Calu3 (cell line): ENCODE data around the gene F5. TPM values are rescaled to one million over a fixed set of nuclear protein-coding genes. Genes with fewer than 3 reads are reported as not detected.

Experiments used
- BruUV-seq: library from RNA; stranded (reverse); fragments of 400-500 nt; replicated peaks from 2 replicates; lab custom pipeline; 2021; lab: Mats Ljungman, UMichigan
- CTCF ChIA-PET: fragments of 300-600 bp; sonication (Branson Sonifier 250); formaldehyde crosslinking; loops from one replicate; lab custom pipeline; 2022; ENCODE audit warnings: antibody characterized with exemption; lab: Charles Lee
- DNase-seq: peaks from one replicate; pipeline ENCODE4 v3.0.0; 2022
- H3K27ac Mint-ChIP-seq: one replicate; pipeline ENCODE4 v1.8.0; 2022; ENCODE audit warnings: mixed read lengths; ENCODE audit not compliant: unreplicated experiment
- H3K27me3 Mint-ChIP-seq: one replicate; pipeline ENCODE4 v1.8.0; 2022; ENCODE audit warnings: mixed read lengths; ENCODE audit not compliant: unreplicated experiment
- H3K36me3 Mint-ChIP-seq: one replicate; pipeline ENCODE4 v1.8.0; 2022; ENCODE audit warnings: mild to moderate bottlenecking, moderate library complexity, mixed read lengths; ENCODE audit not compliant: insufficient read depth, unreplicated experiment
- H3K4me1 Mint-ChIP-seq: one replicate; pipeline ENCODE4 v1.8.0; 2022; ENCODE audit warnings: mild to moderate bottlenecking, low read depth, mixed read lengths; ENCODE audit not compliant: unreplicated experiment
- H3K4me3 Mint-ChIP-seq: one replicate; pipeline ENCODE4 v1.8.0; 2022; ENCODE audit warnings: mild to moderate bottlenecking, low read depth, moderate library complexity, mixed read lengths; ENCODE audit not compliant: unreplicated experiment
- H3K9me3 Mint-ChIP-seq: one replicate; pipeline ENCODE4 v1.8.0; 2022; ENCODE audit warnings: low read depth, mixed read lengths; ENCODE audit not compliant: unreplicated experiment
- CTCF ChIP-seq: fragments of 200-600 bp; IDR thresholded peaks from one replicate; pipeline ENCODE4 v1.8.0; 2022; ENCODE audit warnings: antibody characterized with exemption; ENCODE audit not compliant: unreplicated experiment
- intact Hi-C: fragments of 100-400 bp; cut with micrococcal nuclease; formaldehyde crosslinking; loops from one replicate; pipeline ENCODE4 v1.10.0; 2022; ENCODE audit not compliant: unreplicated experiment
- total RNA-seq: library from RNA; stranded (reverse); gene quantifications from 2 replicates; pipeline ENCODE4 v1.2.3, GENCODE V29; 2022

The F5 gene
- total RNA-seq, 1 experiment from 2014 or later: 8.1 TPM

GRCh38 chr1:169472738-169473137, 113.5 kb downstream of the F5 start:
- BruUV-seq: no TSS peak
- intact Hi-C loops: no loop called here

GRCh38 chr1:169468982-169469381, 117.3 kb downstream of the F5 start:
- no peaks in the 10 kb centered on the region for H3K4me1 Mint-ChIP-seq
- H3K36me3 Mint-ChIP-seq: peaks cover 26% of the 10 kb centered on the region
- no TSS peak for BruUV-seq
- DNase-seq: no peak
- no peak overlapping the region for H3K27ac Mint-ChIP-seq
- no peaks in the 10 kb centered on the region for H3K9me3 Mint-ChIP-seq
- no peak overlapping the region for H3K4me3 Mint-ChIP-seq
- TF ChIP-seq CTCF: no peak
- no peaks in the 10 kb centered on the region for H3K27me3 Mint-ChIP-seq
- CTCF ChIA-PET: interaction anchor here (1.2 kb wide), 1 partner anchor 77 kb away, joined by 3 read pairs; no protein-coding TSS in a partner anchor
- intact Hi-C loops: loop anchor here (10.0 kb wide), 2 partner anchors 226 to 336 kb away; no protein-coding TSS in a partner anchor

More at GRCh38 chr1:169472738-169473137, 113.5 kb downstream of the F5 start:
- CTCF ChIA-PET: interaction anchor here (0.6 to 1.5 kb wide), 4 partner anchors 13 to 222 kb away, joined by 3 to 5 read pairs (median 4); partner anchors contain the start of gene SLC19A2
- Mint-ChIP-seq H3K4me3 (no peak overlapping the region), H3K27me3 (no peaks in the 10 kb centered on the region), H3K9me3 (no peaks in the 10 kb centered on the region), H3K36me3 (peaks cover 25% of the 10 kb centered on the region), H3K4me1 (no peaks in the 10 kb centered on the region), H3K27ac (no peak overlapping the region)
- TF ChIP-seq CTCF: no peak
- no peak for DNase-seq

GRCh38 chr1:169466259-169467230, 119.7 kb downstream of the F5 start:
- BruUV-seq: no TSS peak
- intact Hi-C loops: loop anchor here (1.0 to 10.0 kb wide), 5 partner anchors 63 to 338 kb away; no protein-coding TSS in a partner anchor
- no peaks in the 10 kb centered on the region for H3K27me3 Mint-ChIP-seq
- H3K27ac Mint-ChIP-seq: no peak overlapping the region
- H3K4me1 Mint-ChIP-seq: peaks cover 2% of the 10 kb centered on the region
- DNase-seq: peak; percentile 56
- TF ChIP-seq CTCF: peak; percentile 59
- no peak overlapping the region for H3K4me3 Mint-ChIP-seq
- peaks cover 20% of the 10 kb centered on the region for H3K36me3 Mint-ChIP-seq
- no peaks in the 10 kb centered on the region for H3K9me3 Mint-ChIP-seq
- CTCF ChIA-PET: interaction anchor here (0.6 to 1.1 kb wide), 4 partner anchors 12 to 98 kb away, joined by 3 to 10 read pairs (median 5); no protein-coding TSS in a partner anchor

- H3K4me1 Mint-ChIP-seq: peaks cover 12% of the 10 kb centered on the region
- CTCF ChIA-PET: no interaction called here
Measured at GRCh38 chr1:169465281-169465680, 121.0 kb downstream of the F5 start.

More at GRCh38 chr1:169465281-169465680, 121.0 kb downstream of the F5 start:
- no peak overlapping the region for H3K27ac Mint-ChIP-seq
- no peak overlapping the region for H3K4me3 Mint-ChIP-seq
- no peak for TF ChIP-seq CTCF
- intact Hi-C loops: loop anchor here (10.0 kb wide), 2 partner anchors 230 to 340 kb away; no protein-coding TSS in a partner anchor
- no TSS peak for BruUV-seq
- no peaks in the 10 kb centered on the region for H3K9me3 Mint-ChIP-seq
- no peak for DNase-seq
- peaks cover 23% of the 10 kb centered on the region for H3K36me3 Mint-ChIP-seq
- no peaks in the 10 kb centered on the region for H3K27me3 Mint-ChIP-seq

Other genes starting within 250 kb of the F5 start
- 25.2 and 33.2 TPM in 2 replicates for gene NME7, start 218.7 kb downstream of the F5 start, total RNA-seq
- gene BLZF1, start 218.3 kb downstream of the F5 start, total RNA-seq: 45.7 and 55.5 TPM in 2 replicates
- 0.64 and 0.71 TPM in 2 replicates for gene CCDC181, start 159.0 kb downstream of the F5 start, total RNA-seq
- gene SLC19A2, start 100.5 kb downstream of the F5 start, total RNA-seq: 22.0 and 24.2 TPM in 2 replicates
- 0.47 TPM in 1 of 2 replicates, not detected in the other for gene SELP, start 43.6 kb upstream of the F5 start, total RNA-seq
- gene SELL, start 125.1 kb upstream of the F5 start, total RNA-seq: 6.2 and 12.1 TPM in 2 replicates
- gene SELE, start 147.6 kb upstream of the F5 start, total RNA-seq: not detected in 2 replicates
- gene METTL18, start 208.4 kb upstream of the F5 start, total RNA-seq: 11.2 and 13.3 TPM in 2 replicates